Measurements from ENCODE around the gene CDR2.

- no peak for TF ChIP-seq CTCF (IDR thresholded peaks at IDR 0.05)
- TF ChIP-seq REST (IDR thresholded peaks at IDR 0.05; ENCODE audit: insufficient read depth in 1 of 2, low read depth in 2 of 2, low read length in 1 of 2) = no peak
- no peak for TF ChIP-seq POLR2AphosphoS5 (IDR thresholded peaks at IDR 0.05; ENCODE audit: low read depth, low read length)
- no peak for TF ChIP-seq SIN3A (IDR thresholded peaks at IDR 0.05; ENCODE audit: borderline replicate concordance, insufficient read depth, low read depth, low read length)
These were observed 21.5 kb upstream of the CDR2 start for GRCh38 chr16:22395960-22396359.

All from Panc1 (cell line).